ENCODE results near the gene PELI1.

PELI1 gene

GRCh38 chr2:64162516-64162915, 18.3 kb upstream of the PELI1 start:
- TF ChIP-seq SIN3A (IDR thresholded peaks at IDR 0.05; ENCODE audit: borderline replicate concordance, insufficient read depth, low read length) (no peak), TAF1 (IDR thresholded peaks at IDR 0.05; ENCODE audit: borderline replicate concordance, insufficient read depth, low read length) (no peak), FOXP2 (optimal IDR thresholded peaks at IDR 0.05; ENCODE audit: borderline replicate concordance, extremely low read depth, extremely low read length, insufficient read depth) (no peak), POLR2AphosphoS5 (IDR thresholded peaks at IDR 0.05; ENCODE audit: low read depth, low read length) (no peak), REST (IDR thresholded peaks at IDR 0.05; ENCODE audit: insufficient read depth in 1 of 2, low read depth in 2 of 2, low read length in 2 of 2) (no peak)

GRCh38 chr2:64157792-64158191, 13.6 kb upstream of the PELI1 start:
- no peak for TF ChIP-seq TAF1 (IDR thresholded peaks at IDR 0.05; ENCODE audit: borderline replicate concordance, insufficient read depth, low read length)
- TF ChIP-seq REST (IDR thresholded peaks at IDR 0.05; ENCODE audit: insufficient read depth in 1 of 2, low read depth in 2 of 2, low read length in 2 of 2): no peak
- no peak for TF ChIP-seq SIN3A (IDR thresholded peaks at IDR 0.05; ENCODE audit: borderline replicate concordance, insufficient read depth, low read length)
- TF ChIP-seq POLR2AphosphoS5 (IDR thresholded peaks at IDR 0.05; ENCODE audit: low read depth, low read length): no peak
- no peak for TF ChIP-seq FOXP2 (optimal IDR thresholded peaks at IDR 0.05; ENCODE audit: borderline replicate concordance, extremely low read depth, extremely low read length, insufficient read depth)

- TF ChIP-seq FOXP2 (optimal IDR thresholded peaks at IDR 0.05; ENCODE audit: borderline replicate concordance, extremely low read depth, extremely low read length, insufficient read depth) (no peak), TAF1 (IDR thresholded peaks at IDR 0.05; ENCODE audit: borderline replicate concordance, insufficient read depth, low read length) (no peak), SIN3A (IDR thresholded peaks at IDR 0.05; ENCODE audit: borderline replicate concordance, insufficient read depth, low read length) (no peak), REST (IDR thresholded peaks at IDR 0.05; ENCODE audit: insufficient read depth in 1 of 2, low read depth in 2 of 2, low read length in 2 of 2) (no peak), POLR2AphosphoS5 (IDR thresholded peaks at IDR 0.05; ENCODE audit: low read depth, low read length) (no peak)
These were observed 9.6 kb upstream of the PELI1 start for GRCh38 chr2:64153811-64154210.

- TF ChIP-seq POLR2AphosphoS5 (IDR thresholded peaks at IDR 0.05; ENCODE audit: low read depth, low read length) (no peak), FOXP2 (optimal IDR thresholded peaks at IDR 0.05; ENCODE audit: borderline replicate concordance, extremely low read depth, extremely low read length, insufficient read depth) (no peak), TAF1 (IDR thresholded peaks at IDR 0.05; ENCODE audit: borderline replicate concordance, insufficient read depth, low read length) (no peak), SIN3A (IDR thresholded peaks at IDR 0.05; ENCODE audit: borderline replicate concordance, insufficient read depth, low read length) (no peak), REST (IDR thresholded peaks at IDR 0.05; ENCODE audit: insufficient read depth in 1 of 2, low read depth in 2 of 2, low read length in 2 of 2) (no peak)
These were observed 7.3 kb upstream of the PELI1 start for GRCh38 chr2:64151476-64151875.

GRCh38 chr2:64145714-64146113, 1.5 kb upstream of the PELI1 start:
- TF ChIP-seq FOXP2 (optimal IDR thresholded peaks at IDR 0.05; ENCODE audit: borderline replicate concordance, extremely low read depth, extremely low read length, insufficient read depth) (no peak), TAF1 (IDR thresholded peaks at IDR 0.05; ENCODE audit: borderline replicate concordance, insufficient read depth, low read length) (no peak), SIN3A (IDR thresholded peaks at IDR 0.05; ENCODE audit: borderline replicate concordance, insufficient read depth, low read length) (no peak), POLR2AphosphoS5 (IDR thresholded peaks at IDR 0.05; ENCODE audit: low read depth, low read length) (no peak), REST (IDR thresholded peaks at IDR 0.05; ENCODE audit: insufficient read depth in 1 of 2, low read depth in 2 of 2, low read length in 2 of 2) (no peak)

Measured in PFSK-1 (cell line).